Uterus (tissue), 2 donors: ENCODE measurements around the gene ASB13.

ENCODE experiments used
- CTCF ChIP-seq, 4 experiments: fragments of 200-600 bp in 2 of 4; fragments of 450-650 bp in 2 of 4; sonication (generic) in 2 of 4; IDR thresholded peaks; one replicate each; pipeline ENCODE4 v1.5.1; 2016 to 2019; ENCODE audit warnings: antibody characterized with exemption in 4 of 4, mild to moderate bottlenecking in 2 of 4, moderate library complexity in 1 of 4
- POLR2A ChIP-seq, 2 donors: fragments of 450-650 bp; IDR thresholded peaks; one replicate each; pipeline ENCODE4 v1.6.1; 2016; ENCODE audit warnings: antibody characterized with exemption in 2 of 2, mild to moderate bottlenecking in 1 of 2, moderate library complexity in 1 of 2

- TF ChIP-seq CTCF (IDR thresholded peaks at IDR 0.05) (no peak), POLR2A (IDR thresholded peaks at IDR 0.05) (no peak)
Observed at GRCh38 chr10:5617521-5617920, 48.9 kb downstream of the ASB13 start.
